Liver (tissue), 3 donors: ENCODE results near the gene MIER3.

Experiments
- EGR1 ChIP-seq, 2 donors: IDR thresholded peaks; 2 replicates each; pipeline ENCODE4 v1.6.1; 2016 to 2018; ENCODE audit warnings: antibody characterized with exemption in 2 of 2, low read depth in 2 of 2
- HNF4G ChIP-seq: IDR thresholded peaks from 2 replicates; pipeline ENCODE4 v1.6.1; 2016; ENCODE audit warnings: antibody characterized with exemption
- JUND ChIP-seq, 2 donors: IDR thresholded peaks; 2 replicates each; pipeline ENCODE4 v1.6.1; 2016; ENCODE audit warnings: antibody characterized with exemption in 2 of 2
- MAX ChIP-seq: IDR thresholded peaks from 2 replicates; pipeline ENCODE4 v1.6.1; 2016; ENCODE audit warnings: antibody characterized with exemption
- RAD21 ChIP-seq, 2 donors: IDR thresholded peaks; 2 replicates each; pipeline ENCODE4 v1.6.1; 2016; ENCODE audit warnings: antibody characterized with exemption in 2 of 2, mild to moderate bottlenecking in 2 of 2
- RXRA ChIP-seq, 2 donors: IDR thresholded peaks; 2 replicates each; pipeline ENCODE4 v1.6.1; 2017 to 2018; ENCODE audit warnings: antibody characterized with exemption in 2 of 2, mild to moderate bottlenecking in 1 of 2
- SP1 ChIP-seq: IDR thresholded peaks from 2 replicates; pipeline ENCODE4 v1.6.1; 2018; ENCODE audit warnings: antibody characterized with exemption, mild to moderate bottlenecking
- TAF1 ChIP-seq: conservative IDR thresholded peaks from 2 replicates; pipeline ENCODE4 v1.6.1; 2016; ENCODE audit warnings: antibody characterized with exemption, mild to moderate bottlenecking
- YY1 ChIP-seq: IDR thresholded peaks from 2 replicates; pipeline ENCODE4 v1.6.1; 2016; ENCODE audit warnings: antibody characterized with exemption, mild to moderate bottlenecking
- TF ChIP-seq, protein P1 (sequence below): fragments of 150-350 bp; IDR thresholded peaks from 2 replicates; pipeline ENCODE4 v1.5.1; 2017; ENCODE audit warnings: improper control_type of control experiment, low read depth, low read length; ENCODE audit not compliant: missing input control
- TF ChIP-seq, protein P2 (sequence below): IDR thresholded peaks from 2 replicates; pipeline ENCODE4 v1.6.1; 2016; ENCODE audit warnings: antibody characterized with exemption, mild to moderate bottlenecking
- donor health status: healthy.
- donor health status: healthy.

DNA sequence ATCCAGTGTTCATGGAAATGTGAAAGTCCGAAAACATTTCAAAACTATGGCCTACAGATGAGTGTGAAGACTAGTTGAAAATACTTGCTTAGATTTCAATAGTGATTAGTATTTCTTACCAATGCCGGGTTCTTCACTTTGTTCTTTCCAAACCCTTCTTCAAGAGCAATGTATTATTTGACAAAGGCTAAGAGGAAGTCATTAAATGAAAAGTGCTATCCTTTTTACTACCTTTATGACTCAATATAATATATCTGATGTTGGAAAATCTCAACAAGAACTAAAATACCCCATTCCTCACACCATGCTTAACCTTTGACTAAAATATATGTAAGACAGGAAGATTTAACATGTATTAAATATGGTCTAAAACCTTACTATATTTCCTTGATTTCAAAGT lies 6.7 kb upstream of the MIER3 start:
- no peak for TF ChIP-seq SP1
- TF ChIP-seq, protein P1, sequence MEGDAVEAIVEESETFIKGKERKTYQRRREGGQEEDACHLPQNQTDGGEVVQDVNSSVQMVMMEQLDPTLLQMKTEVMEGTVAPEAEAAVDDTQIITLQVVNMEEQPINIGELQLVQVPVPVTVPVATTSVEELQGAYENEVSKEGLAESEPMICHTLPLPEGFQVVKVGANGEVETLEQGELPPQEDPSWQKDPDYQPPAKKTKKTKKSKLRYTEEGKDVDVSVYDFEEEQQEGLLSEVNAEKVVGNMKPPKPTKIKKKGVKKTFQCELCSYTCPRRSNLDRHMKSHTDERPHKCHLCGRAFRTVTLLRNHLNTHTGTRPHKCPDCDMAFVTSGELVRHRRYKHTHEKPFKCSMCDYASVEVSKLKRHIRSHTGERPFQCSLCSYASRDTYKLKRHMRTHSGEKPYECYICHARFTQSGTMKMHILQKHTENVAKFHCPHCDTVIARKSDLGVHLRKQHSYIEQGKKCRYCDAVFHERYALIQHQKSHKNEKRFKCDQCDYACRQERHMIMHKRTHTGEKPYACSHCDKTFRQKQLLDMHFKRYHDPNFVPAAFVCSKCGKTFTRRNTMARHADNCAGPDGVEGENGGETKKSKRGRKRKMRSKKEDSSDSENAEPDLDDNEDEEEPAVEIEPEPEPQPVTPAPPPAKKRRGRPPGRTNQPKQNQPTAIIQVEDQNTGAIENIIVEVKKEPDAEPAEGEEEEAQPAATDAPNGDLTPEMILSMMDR = no peak
- no peak for TF ChIP-seq MAX
- TF ChIP-seq JUND (IDR thresholded peaks at IDR 0.05) = no peak
- TF ChIP-seq, protein P2, sequence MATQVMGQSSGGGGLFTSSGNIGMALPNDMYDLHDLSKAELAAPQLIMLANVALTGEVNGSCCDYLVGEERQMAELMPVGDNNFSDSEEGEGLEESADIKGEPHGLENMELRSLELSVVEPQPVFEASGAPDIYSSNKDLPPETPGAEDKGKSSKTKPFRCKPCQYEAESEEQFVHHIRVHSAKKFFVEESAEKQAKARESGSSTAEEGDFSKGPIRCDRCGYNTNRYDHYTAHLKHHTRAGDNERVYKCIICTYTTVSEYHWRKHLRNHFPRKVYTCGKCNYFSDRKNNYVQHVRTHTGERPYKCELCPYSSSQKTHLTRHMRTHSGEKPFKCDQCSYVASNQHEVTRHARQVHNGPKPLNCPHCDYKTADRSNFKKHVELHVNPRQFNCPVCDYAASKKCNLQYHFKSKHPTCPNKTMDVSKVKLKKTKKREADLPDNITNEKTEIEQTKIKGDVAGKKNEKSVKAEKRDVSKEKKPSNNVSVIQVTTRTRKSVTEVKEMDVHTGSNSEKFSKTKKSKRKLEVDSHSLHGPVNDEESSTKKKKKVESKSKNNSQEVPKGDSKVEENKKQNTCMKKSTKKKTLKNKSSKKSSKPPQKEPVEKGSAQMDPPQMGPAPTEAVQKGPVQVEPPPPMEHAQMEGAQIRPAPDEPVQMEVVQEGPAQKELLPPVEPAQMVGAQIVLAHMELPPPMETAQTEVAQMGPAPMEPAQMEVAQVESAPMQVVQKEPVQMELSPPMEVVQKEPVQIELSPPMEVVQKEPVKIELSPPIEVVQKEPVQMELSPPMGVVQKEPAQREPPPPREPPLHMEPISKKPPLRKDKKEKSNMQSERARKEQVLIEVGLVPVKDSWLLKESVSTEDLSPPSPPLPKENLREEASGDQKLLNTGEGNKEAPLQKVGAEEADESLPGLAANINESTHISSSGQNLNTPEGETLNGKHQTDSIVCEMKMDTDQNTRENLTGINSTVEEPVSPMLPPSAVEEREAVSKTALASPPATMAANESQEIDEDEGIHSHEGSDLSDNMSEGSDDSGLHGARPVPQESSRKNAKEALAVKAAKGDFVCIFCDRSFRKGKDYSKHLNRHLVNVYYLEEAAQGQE = no peak
- TF ChIP-seq HNF4G = no peak
- TF ChIP-seq TAF1 = no peak
- no peak for TF ChIP-seq YY1
- TF ChIP-seq EGR1 (IDR thresholded peaks at IDR 0.05; ENCODE audit: low read depth in 2 of 2) = no peak
- no peak for TF ChIP-seq RXRA (IDR thresholded peaks at IDR 0.05)
- no peak for TF ChIP-seq RAD21 (IDR thresholded peaks at IDR 0.05)
